Spleen (tissue), 7 donors: ENCODE results near the gene RNU6-8.

Experiments
- POLR2A ChIP-seq, 3 donors: fragments of 450-650 bp; IDR thresholded peaks; one replicate each; pipeline ENCODE4 v1.5.1; 2017; ENCODE audit warnings: antibody characterized with exemption in 3 of 3, mild to moderate bottlenecking in 1 of 3
- POLR2AphosphoS5 ChIP-seq, 3 donors: sonication (generic); formaldehyde crosslinking; IDR thresholded peaks; one replicate each; pipeline ENCODE4 v1.5.1; 2017; ENCODE audit warnings: antibody characterized with exemption in 3 of 3
- TF ChIP-seq, protein P1 (sequence below), 11 experiments: fragments of 200-600 bp in 7 of 11; fragments of 450-650 bp in 4 of 11; sonication (generic) in 4 of 11; IDR thresholded peaks in 8 of 11; conservative IDR thresholded peaks in 3 of 11; 1 replicate in 7 of 11; 2 replicates in 4 of 11; pipeline versions ENCODE4 v1.4.0 to v1.8.0; 2016 to 2021; ENCODE audit warnings: antibody characterized with exemption in 11 of 11, inconsistent platforms in 4 of 11, mild to moderate bottlenecking in 1 of 11
- donor health status: DM: no; HTN: no; CAD: no; lungs with moderate emphysema.
- donor health status: DM: no; HTN: no; CAD: no.
- donor health status: DM: no; HTN: no; CAD: no.

DNA sequence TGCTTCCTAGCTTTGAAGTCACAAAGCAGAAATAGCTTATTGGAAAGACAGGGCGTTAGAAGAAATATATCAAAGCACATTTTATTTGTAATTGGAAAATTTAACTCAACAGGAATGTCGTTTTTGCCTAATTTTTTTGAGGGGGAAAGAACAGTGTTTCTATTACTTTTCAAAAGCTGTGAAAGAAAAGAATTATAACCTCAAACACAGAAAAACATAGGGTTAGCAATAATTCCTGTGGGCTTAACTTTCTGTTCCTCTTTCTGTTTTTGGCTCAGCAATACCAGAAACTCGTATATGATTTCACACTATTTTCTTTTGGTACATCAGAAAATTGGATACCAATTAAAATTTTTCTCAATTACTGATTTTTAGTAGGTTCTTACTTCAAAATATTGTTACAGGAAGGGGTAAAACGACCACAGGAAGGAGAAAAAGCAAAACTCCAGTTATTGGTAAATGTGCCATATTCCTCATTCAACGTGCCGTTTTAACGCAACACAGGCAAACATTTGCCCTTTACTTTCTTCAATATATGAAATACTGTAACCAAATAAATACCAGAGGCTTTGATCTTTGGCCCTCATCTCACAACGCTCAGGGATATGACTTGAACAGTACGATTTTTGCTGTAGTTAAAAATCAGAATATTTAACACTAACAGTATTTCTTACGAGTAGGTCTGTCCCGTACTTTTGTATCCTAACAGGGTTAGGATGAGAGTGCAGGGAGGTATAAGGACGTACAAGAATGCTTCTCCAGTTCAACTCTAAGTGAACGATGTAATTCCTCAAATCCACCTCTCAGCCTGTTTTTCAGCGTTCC lies 2.5 kb downstream of the RNU6-8 start:
- TF ChIP-seq, protein P1, sequence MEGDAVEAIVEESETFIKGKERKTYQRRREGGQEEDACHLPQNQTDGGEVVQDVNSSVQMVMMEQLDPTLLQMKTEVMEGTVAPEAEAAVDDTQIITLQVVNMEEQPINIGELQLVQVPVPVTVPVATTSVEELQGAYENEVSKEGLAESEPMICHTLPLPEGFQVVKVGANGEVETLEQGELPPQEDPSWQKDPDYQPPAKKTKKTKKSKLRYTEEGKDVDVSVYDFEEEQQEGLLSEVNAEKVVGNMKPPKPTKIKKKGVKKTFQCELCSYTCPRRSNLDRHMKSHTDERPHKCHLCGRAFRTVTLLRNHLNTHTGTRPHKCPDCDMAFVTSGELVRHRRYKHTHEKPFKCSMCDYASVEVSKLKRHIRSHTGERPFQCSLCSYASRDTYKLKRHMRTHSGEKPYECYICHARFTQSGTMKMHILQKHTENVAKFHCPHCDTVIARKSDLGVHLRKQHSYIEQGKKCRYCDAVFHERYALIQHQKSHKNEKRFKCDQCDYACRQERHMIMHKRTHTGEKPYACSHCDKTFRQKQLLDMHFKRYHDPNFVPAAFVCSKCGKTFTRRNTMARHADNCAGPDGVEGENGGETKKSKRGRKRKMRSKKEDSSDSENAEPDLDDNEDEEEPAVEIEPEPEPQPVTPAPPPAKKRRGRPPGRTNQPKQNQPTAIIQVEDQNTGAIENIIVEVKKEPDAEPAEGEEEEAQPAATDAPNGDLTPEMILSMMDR (IDR thresholded peaks at IDR 0.05 in 8 of 11, conservative IDR thresholded peaks at IDR 0.05 in 3 of 11), result no peak
- TF ChIP-seq POLR2A (IDR thresholded peaks at IDR 0.05), result no peak
- no peak for TF ChIP-seq POLR2AphosphoS5 (IDR thresholded peaks at IDR 0.05)
